Psoas muscle (tissue), 8 donors: Measurements from ENCODE around the gene AADACL4. TPM values are rescaled to one million over a fixed set of nuclear protein-coding genes. Genes with fewer than 3 reads are reported as not detected.
"Not testable (repeated sequence)": the region's sequence is repeated elsewhere in the genome, so short reads cannot be mapped to it uniquely, and the experiment has no call there.

Source experiments
- ATAC-seq, 4 donors: fragments of 200-7000 bp; cut with Tn5 transposase; one replicate each; pipeline ENCODE4 v1.9.1; 2020; ENCODE audit warnings: moderate library complexity in 3 of 4, mild to moderate bottlenecking in 2 of 4
- DNase-seq, 2 donors: peaks; one replicate each; pipeline ENCODE4 v3.0.0-alpha.2; 2020
- H3K27ac ChIP-seq: fragments of 200-600 bp; one replicate; pipeline ENCODE4 v1.8.0; 2022
- H3K27me3 ChIP-seq, 3 donors: fragments of 200-600 bp in 1 of 3; one replicate each; pipeline versions ENCODE4 v1.6.1 to v1.8.0; 2013 to 2022; ENCODE audit warnings: low read length in 2 of 3, mild to moderate bottlenecking in 2 of 3, moderate library complexity in 1 of 3; ENCODE audit not compliant: insufficient read depth in 3 of 3
- H3K36me3 ChIP-seq, 2 donors: fragments of 200-600 bp in 1 of 2; one replicate each; pipeline versions ENCODE4 v1.6.1 to v1.8.0; 2013 to 2022; ENCODE audit warnings: low read depth in 1 of 2, mild to moderate bottlenecking in 1 of 2, moderate library complexity in 1 of 2; ENCODE audit not compliant: insufficient read depth in 1 of 2
- H3K4me1 ChIP-seq: fragments of 200-600 bp; one replicate; pipeline ENCODE4 v1.8.0; 2022
- H3K4me3 ChIP-seq: fragments of 200-600 bp; one replicate; pipeline ENCODE4 v1.8.0; 2022; ENCODE audit warnings: mild to moderate bottlenecking
- H3K9me3 ChIP-seq: fragments of 200-600 bp; one replicate; pipeline ENCODE4 v1.8.0; 2022
- CTCF ChIP-seq: fragments of 200-600 bp; IDR thresholded peaks from one replicate; pipeline ENCODE4 v1.8.0; 2022; ENCODE audit warnings: antibody characterized with exemption
- WGBS, 3 donors: extraction: QIAGEN DNeasy Blood & Tissue Kit; methylation state at CpG; one replicate each; pipeline versions ENCODE4 v1.1.6 to v1.1.7; 2013; 5-methylcytosine and 5-hydroxymethylcytosine counted together
- intact Hi-C, 2 donors: fragments of 100-400 bp; cut with DNase I; formaldehyde crosslinking; loops; one replicate each; pipeline versions ENCODE4 v1.11.0 to v1.14.2; 2022
- polyA plus RNA-seq, 3 donors: library from polyadenylated mRNA; stranded (reverse); fragments of 200-250 nt; gene quantifications; one replicate each; pipeline ENCODE4 v1.2.3, GENCODE V29; 2013
- total RNA-seq, 4 donors: library from RNA; stranded (reverse); fragmentation: NEBNext Ultra II Directional in 2 of 4; extraction: Animal tissue kit (Norgen Biotek cat#: 25700) in 2 of 4; gene quantifications; one replicate each; pipeline versions ENCODE4 v1.2.1 to v1.2.4, GENCODE V29; 2021 to 2023
- donor health status: healthy with polysubstance abuse.
- donor health status: DM: no; HTN: no; CAD: no; lungs with moderate emphysema.
- donor health status: Bipolar disorder and iron deficiency.
- donor health status: healthy.
- donor health status: DM: yes; HTN: yes; CAD: no.
- donor health status: DM: no; HTN: no; CAD: no.
- donor health status: DM: no; HTN: no; CAD: no.
- donor health status: DM: yes; HTN: yes; CAD: no.

AADACL4 gene
- total and polyA plus RNA-seq, 7 donors = not detected

- no peak for DNase-seq
- 68 to 79% (median 77%) methylated on average over 3 of the region's 3 CpGs for WGBS, 3 donors
- Histone ChIP-seq H3K27ac (no peak overlapping the region), H3K4me1 (no peaks in the 10 kb centered on the region), H3K27me3 (no peaks in the 10 kb centered on the region), H3K9me3 (no peaks in the 10 kb centered on the region), H3K36me3 (no peaks in the 10 kb centered on the region), H3K4me3 (no peak overlapping the region)
- intact Hi-C loops = no loop called here
- TF ChIP-seq CTCF = no peak
- no peak for ATAC-seq
Measured at GRCh38 chr1:12709696-12710095, 65.8 kb downstream of the AADACL4 start.

GRCh38 chr1:12711536-12711935 lies 67.7 kb downstream of the AADACL4 start:
- ATAC-seq (no peak), DNase-seq (no peak)
- 66 to 72% (median 72%) methylated on average over 3 of the region's 3 CpGs for WGBS, 3 donors
- no peaks in the 10 kb centered on the region for H3K27me3 ChIP-seq
- no peaks in the 10 kb centered on the region for H3K4me1 ChIP-seq
- TF ChIP-seq CTCF = no peak
- H3K9me3 ChIP-seq = no peaks in the 10 kb centered on the region
- H3K4me3 ChIP-seq = no peak overlapping the region
- H3K36me3 ChIP-seq = no peaks in the 10 kb centered on the region
- intact Hi-C loops = no loop called here
- H3K27ac ChIP-seq = no peak overlapping the region

- DNase-seq (no peak), ATAC-seq (no peak)
- no peak for TF ChIP-seq CTCF
- WGBS, 3 donors = 64 to 84% (median 75%) methylated on average over 1 of the region's 1 CpG
- Histone ChIP-seq H3K4me3 (no peak overlapping the region), H3K9me3 (no peaks in the 10 kb centered on the region), H3K27me3 (no peaks in the 10 kb centered on the region), H3K27ac (no peak overlapping the region), H3K36me3 (no peaks in the 10 kb centered on the region), H3K4me1 (no peaks in the 10 kb centered on the region)
- intact Hi-C loops = no loop called here
Measured at GRCh38 chr1:12712076-12712475, 68.2 kb downstream of the AADACL4 start.

GRCh38 chr1:12712929-12713328 lies 69.0 kb downstream of the AADACL4 start:
- no peaks in the 10 kb centered on the region for H3K36me3 ChIP-seq
- H3K27me3 ChIP-seq = no peaks in the 10 kb centered on the region
- no peaks in the 10 kb centered on the region for H3K9me3 ChIP-seq
- H3K27ac ChIP-seq = no peak overlapping the region
- no peak for TF ChIP-seq CTCF
- no peaks in the 10 kb centered on the region for H3K4me1 ChIP-seq
- ATAC-seq (no peak), DNase-seq (no peak)
- intact Hi-C loops = no loop called here
- 85 to 92% (median 90%) methylated on average over 8 of the region's 8 CpGs for WGBS, 3 donors
- no peak overlapping the region for H3K4me3 ChIP-seq

- H3K27ac ChIP-seq, H3K4me3 ChIP-seq, DNase-seq, H3K27me3 ChIP-seq, H3K4me1 ChIP-seq, H3K36me3 ChIP-seq, H3K9me3 ChIP-seq, ATAC-seq, intact Hi-C loops: not testable (repeated sequence)
- 88 to 91% (median 91%) methylated on average over 5 of the region's 5 CpGs for WGBS, 3 donors
Measured at GRCh38 chr1:12713651-12714050, 69.8 kb downstream of the AADACL4 start.
